ENCODE measurements around the gene SUSD6. TPM values are rescaled to one million over a fixed set of nuclear protein-coding genes. Genes with fewer than 3 reads are reported as not detected.

SUSD6 gene
- total and polyA plus RNA-seq, 2 donors (not counting 1 experiment from before 2014, with no cell fraction given) = 62.3 to 97.8 TPM

- WGBS (ENCODE audit: insufficient coverage) = no CpG with 5 or more reads among the region's 2 CpGs
- intact Hi-C loops (cut with micrococcal nuclease) = no loop called here
Observed at GRCh38 chr14:69620981-69621380, 9.6 kb downstream of the SUSD6 start.

GRCh38 chr14:69624136-69624535, 12.7 kb downstream of the SUSD6 start:
- Mint-ChIP-seq H3K4me3 (no peak overlapping the region), H3K4me1 (peaks cover 87% of the 10 kb centered on the region), H3K9me3 (ENCODE audit: insufficient read depth) (no peaks in the 10 kb centered on the region), H3K27ac (peak overlapping the region; percentile 83), H3K27me3 (no peaks in the 10 kb centered on the region)
- ChIA-PET POLR2A (no interaction called here), CTCF (interaction anchor here (1.1 to 2.6 kb wide), 3 partner anchors 9 to 19 kb away, joined by 4 to 10 read pairs (median 5); no protein-coding TSS in a partner anchor)
- WGBS (ENCODE audit: insufficient coverage) = no CpG with 5 or more reads among the region's 4 CpGs
- Histone ChIP-seq H3K79me2 (ENCODE audit: control insufficient read depth, insufficient read depth, low read length) (peaks cover 99% of the 10 kb centered on the region), H3K36me3 (replicated peaks in 1 of 2; ENCODE audit: control extremely low read depth in 1 of 2, control insufficient read depth in 1 of 2, extremely low read depth in 1 of 2, insufficient read depth in 2 of 2, low read length in 1 of 2) (no peaks in the 10 kb centered on the region), H3K4me2 (replicated peaks; ENCODE audit: low read depth, low read length, poor library complexity, severe bottlenecking) (peak overlapping the region; percentile 9), H4K20me1 (ENCODE audit: control insufficient read depth, insufficient read depth, low read length, poor library complexity, severe bottlenecking) (peaks cover 87% of the 10 kb centered on the region), H3K27me3 (replicated peaks in 1 of 4; ENCODE audit: control extremely low read depth in 1 of 4, control insufficient read depth in 3 of 4, insufficient read depth in 4 of 4, low read length in 3 of 4) (no peaks in the 10 kb centered on the region), H3K9ac (ENCODE audit: low read length) (no peak overlapping the region), H3K27ac (ENCODE audit: low read length in 2 of 2) (peak overlapping the region in 1 of 2 donors; percentile 78), H3K4me3 (ENCODE audit: control extremely low read depth in 1 of 5, extremely low read depth in 1 of 5, insufficient read depth in 1 of 5, low read depth in 2 of 5, low read length in 4 of 5) (no peak overlapping the region), H2AFZ (ENCODE audit: insufficient read depth, low read depth, low read length, poor library complexity, severe bottlenecking) (no peak overlapping the region), H3K4me1 (ENCODE audit: control insufficient read depth in 2 of 2, insufficient read depth in 2 of 2, low read length in 2 of 2) (peaks cover 88 to 89% of the 10 kb centered on the region in 2 donors), H3K9me3 (ENCODE audit: control extremely low read depth in 1 of 3, control insufficient read depth in 2 of 3, insufficient read depth in 1 of 3, low read length in 2 of 3) (no peaks in the 10 kb centered on the region)
- intact Hi-C loops (cut with micrococcal nuclease) = loop anchor here (2.0 kb wide), 2 partner anchors 13 to 15 kb away; partner anchors contain the start of gene SUSD6
- ATAC-seq (ENCODE audit: low read depth) (no peak), DNase-seq (no peak)
- TF ChIP-seq CTCF (IDR thresholded peaks at IDR 0.05) = no peak

More at GRCh38 chr14:69620981-69621380, 9.6 kb downstream of the SUSD6 start:
- no peak overlapping the region for H3K9ac ChIP-seq (ENCODE audit: low read length)
- TF ChIP-seq CTCF (IDR thresholded peaks at IDR 0.05) = no peak
- TF ChIP-seq EZH2 (IDR thresholded peaks at IDR 0.05; ENCODE audit: borderline replicate concordance, insufficient read depth, low read depth, low read length, poor library complexity, severe bottlenecking) = no peak
- peak overlapping the region; percentile 88 for H3K4me2 ChIP-seq (replicated peaks; ENCODE audit: low read depth, low read length, poor library complexity, severe bottlenecking)
- H3K27ac ChIP-seq (ENCODE audit: low read length in 2 of 2) = peak overlapping the region; percentile 27 to 92
- CTCF ChIA-PET = no interaction called here
- peaks cover 98% of the 10 kb centered on the region for H3K79me2 ChIP-seq (ENCODE audit: control insufficient read depth, insufficient read depth, low read length)
- no peaks in the 10 kb centered on the region for H3K27me3 ChIP-seq (replicated peaks in 1 of 4; ENCODE audit: control extremely low read depth in 1 of 4, control insufficient read depth in 3 of 4, insufficient read depth in 4 of 4, low read length in 3 of 4)
- no peaks in the 10 kb centered on the region for H3K36me3 ChIP-seq (replicated peaks in 1 of 2; ENCODE audit: control extremely low read depth in 1 of 2, control insufficient read depth in 1 of 2, extremely low read depth in 1 of 2, insufficient read depth in 2 of 2, low read length in 1 of 2)
- no peaks in the 10 kb centered on the region for H3K9me3 ChIP-seq (ENCODE audit: control extremely low read depth in 1 of 3, control insufficient read depth in 2 of 3, insufficient read depth in 1 of 3, low read length in 2 of 3)
- Mint-ChIP-seq H3K27me3 (no peaks in the 10 kb centered on the region), H3K4me3 (no peak overlapping the region), H3K4me1 (peaks cover 90% of the 10 kb centered on the region), H3K9me3 (ENCODE audit: insufficient read depth) (no peaks in the 10 kb centered on the region), H3K27ac (peak overlapping the region; percentile 59)
- peaks cover 94 to 95% of the 10 kb centered on the region in 2 donors for H3K4me1 ChIP-seq (ENCODE audit: control insufficient read depth in 2 of 2, insufficient read depth in 2 of 2, low read length in 2 of 2)
- no peak overlapping the region for H3K4me3 ChIP-seq (ENCODE audit: control extremely low read depth in 1 of 5, extremely low read depth in 1 of 5, insufficient read depth in 1 of 5, low read depth in 2 of 5, low read length in 4 of 5)
- POLR2A ChIA-PET = no interaction called here
- H4K20me1 ChIP-seq (ENCODE audit: control insufficient read depth, insufficient read depth, low read length, poor library complexity, severe bottlenecking) = peaks cover 83% of the 10 kb centered on the region
- no peak overlapping the region for H2AFZ ChIP-seq (ENCODE audit: insufficient read depth, low read depth, low read length, poor library complexity, severe bottlenecking)
- ATAC-seq (ENCODE audit: low read depth) = no peak
- no peak for DNase-seq

Measured in B cell (primary cell).